Parathyroid adenoma (tissue), 2 donors: Measurements from ENCODE around the gene PPP5C.

Experiments
- H2AFZ ChIP-seq: fragments of 300-600 bp; sonication (generic); one replicate; pipeline ENCODE4 v1.7.0; 2017; ENCODE audit warnings: antibody characterized with exemption, mild to moderate bottlenecking
- H3K27ac ChIP-seq: fragments of 300-600 bp; sonication (generic); one replicate; pipeline ENCODE4 v1.7.0; 2017
- H3K27me3 ChIP-seq: fragments of 300-600 bp; sonication (generic); one replicate; pipeline ENCODE4 v1.7.0; 2017; ENCODE audit warnings: low read length; ENCODE audit not compliant: control insufficient read depth, insufficient read depth
- H3K36me3 ChIP-seq: fragments of 300-600 bp; sonication (generic); one replicate; pipeline ENCODE4 v1.7.0; 2017; ENCODE audit warnings: low read length; ENCODE audit not compliant: control insufficient read depth, insufficient read depth
- H3K4me1 ChIP-seq: fragments of 300-600 bp; sonication (generic); one replicate; pipeline ENCODE4 v1.7.0; 2017; ENCODE audit warnings: control low read depth
- H3K4me2 ChIP-seq: fragments of 300-600 bp; sonication (generic); one replicate; pipeline ENCODE4 v1.7.0; 2017; ENCODE audit warnings: low read length
- H3K4me3 ChIP-seq: fragments of 300-600 bp; sonication (generic); one replicate; pipeline ENCODE4 v1.7.0; 2017; ENCODE audit warnings: low read depth, low read length
- H3K79me2 ChIP-seq: fragments of 300-600 bp; sonication (generic); one replicate; pipeline ENCODE4 v1.7.0; 2017; ENCODE audit warnings: control low read depth
- H3K9ac ChIP-seq: fragments of 300-600 bp; sonication (generic); one replicate; pipeline ENCODE4 v1.7.0; 2017; ENCODE audit warnings: mild to moderate bottlenecking
- H3K9me3 ChIP-seq: fragments of 300-600 bp; sonication (generic); one replicate; pipeline ENCODE4 v1.7.0; 2017; ENCODE audit warnings: low read length; ENCODE audit not compliant: control insufficient read depth
- TF ChIP-seq, protein P1 (sequence below): fragments of 300-600 bp; sonication (generic); IDR thresholded peaks from one replicate; pipeline ENCODE4 v1.7.0; 2017; ENCODE audit warnings: antibody characterized with exemption, mild to moderate bottlenecking
- donor health status: primary hyperparathyroidism.

Gene PPP5C

GRCh38 chr19:46299695-46300094 is 47.2 kb upstream of the PPP5C start:
- H3K79me2 ChIP-seq = no peaks in the 10 kb centered on the region
- no peak overlapping the region for H3K4me3 ChIP-seq
- H3K9ac ChIP-seq = no peak overlapping the region
- TF ChIP-seq, protein P1, sequence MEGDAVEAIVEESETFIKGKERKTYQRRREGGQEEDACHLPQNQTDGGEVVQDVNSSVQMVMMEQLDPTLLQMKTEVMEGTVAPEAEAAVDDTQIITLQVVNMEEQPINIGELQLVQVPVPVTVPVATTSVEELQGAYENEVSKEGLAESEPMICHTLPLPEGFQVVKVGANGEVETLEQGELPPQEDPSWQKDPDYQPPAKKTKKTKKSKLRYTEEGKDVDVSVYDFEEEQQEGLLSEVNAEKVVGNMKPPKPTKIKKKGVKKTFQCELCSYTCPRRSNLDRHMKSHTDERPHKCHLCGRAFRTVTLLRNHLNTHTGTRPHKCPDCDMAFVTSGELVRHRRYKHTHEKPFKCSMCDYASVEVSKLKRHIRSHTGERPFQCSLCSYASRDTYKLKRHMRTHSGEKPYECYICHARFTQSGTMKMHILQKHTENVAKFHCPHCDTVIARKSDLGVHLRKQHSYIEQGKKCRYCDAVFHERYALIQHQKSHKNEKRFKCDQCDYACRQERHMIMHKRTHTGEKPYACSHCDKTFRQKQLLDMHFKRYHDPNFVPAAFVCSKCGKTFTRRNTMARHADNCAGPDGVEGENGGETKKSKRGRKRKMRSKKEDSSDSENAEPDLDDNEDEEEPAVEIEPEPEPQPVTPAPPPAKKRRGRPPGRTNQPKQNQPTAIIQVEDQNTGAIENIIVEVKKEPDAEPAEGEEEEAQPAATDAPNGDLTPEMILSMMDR = no peak
- H3K27me3 ChIP-seq = no peaks in the 10 kb centered on the region
- H3K36me3 ChIP-seq = no peaks in the 10 kb centered on the region
- H3K4me1 ChIP-seq = peaks cover 15% of the 10 kb centered on the region
- no peaks in the 10 kb centered on the region for H3K9me3 ChIP-seq
- H3K4me2 ChIP-seq = no peak overlapping the region
- H3K27ac ChIP-seq = peak overlapping the region; percentile 42
- no peak overlapping the region for H2AFZ ChIP-seq

DNA sequence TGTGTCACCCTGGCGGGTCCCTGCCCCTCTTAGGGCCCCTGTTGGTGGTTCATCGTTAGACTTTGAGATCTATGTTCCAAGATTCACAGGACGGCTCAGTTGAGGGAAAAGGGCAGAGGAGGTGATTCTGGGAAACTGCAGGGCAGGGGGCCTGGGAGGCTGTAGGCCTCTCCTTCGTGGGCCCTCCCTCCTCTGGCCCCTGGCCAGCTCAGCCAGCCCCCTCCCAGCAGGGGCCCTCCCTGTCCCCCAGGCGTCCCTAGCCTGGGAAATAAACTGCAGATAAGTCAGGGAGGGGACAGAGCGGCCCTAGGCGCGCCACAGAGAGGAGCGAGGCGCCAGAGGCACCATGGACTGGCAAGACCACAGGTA is 43.6 kb upstream of the PPP5C start:
- H3K27me3 ChIP-seq = no peaks in the 10 kb centered on the region
- TF ChIP-seq, protein P1 = no peak
- peak overlapping the region; percentile 79 for H2AFZ ChIP-seq
- no peaks in the 10 kb centered on the region for H3K79me2 ChIP-seq
- H3K4me2 ChIP-seq = peak overlapping the region; percentile 41
- H3K4me3 ChIP-seq = peak overlapping the region; percentile 19
- H3K9me3 ChIP-seq = no peaks in the 10 kb centered on the region
- H3K36me3 ChIP-seq = no peaks in the 10 kb centered on the region
- H3K27ac ChIP-seq = no peak overlapping the region
- no peak overlapping the region for H3K9ac ChIP-seq
- peaks cover 14% of the 10 kb centered on the region for H3K4me1 ChIP-seq

DNA sequence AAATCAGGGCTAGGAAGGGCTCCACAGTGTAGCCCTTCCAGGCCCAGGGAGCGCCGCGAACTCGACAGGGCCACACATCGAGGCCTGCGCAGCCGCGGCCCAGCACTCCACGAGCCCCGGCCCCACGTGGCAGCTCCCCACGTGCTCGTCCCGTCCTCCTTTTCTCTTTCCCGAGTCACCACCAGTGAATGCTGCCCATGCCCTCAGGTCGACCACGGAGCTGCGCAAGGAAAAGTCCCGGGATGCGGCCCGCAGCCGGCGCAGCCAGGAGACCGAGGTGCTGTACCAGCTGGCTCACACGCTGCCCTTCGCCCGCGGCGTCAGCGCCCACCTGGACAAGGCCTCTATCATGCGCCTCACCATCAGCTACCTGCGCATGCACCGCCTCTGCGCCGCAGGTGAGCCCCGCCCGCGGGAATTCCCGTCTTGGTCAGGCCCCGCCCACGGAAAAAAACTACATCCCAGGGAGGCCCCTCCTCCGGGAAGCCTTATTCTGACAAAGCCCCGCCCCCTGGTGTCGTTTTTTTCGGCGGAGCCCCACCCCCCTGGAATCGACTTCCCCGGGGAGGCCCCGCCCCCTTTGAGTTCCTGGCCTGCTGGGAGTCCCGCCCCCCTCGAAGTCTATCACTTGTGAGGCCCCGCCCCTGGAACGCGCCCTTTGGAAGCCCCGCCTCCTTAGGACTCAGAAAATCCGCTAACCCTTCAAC is 43.0 kb upstream of the PPP5C start:
- Histone ChIP-seq H3K9ac (no peak overlapping the region), H3K9me3 (no peaks in the 10 kb centered on the region), H3K4me1 (peaks cover 9% of the 10 kb centered on the region), H3K27ac (no peak overlapping the region), H3K36me3 (no peaks in the 10 kb centered on the region), H3K79me2 (no peaks in the 10 kb centered on the region), H3K4me3 (peak overlapping the region; percentile 19), H3K4me2 (peak overlapping the region; percentile 41), H2AFZ (peak overlapping the region; percentile 79), H3K27me3 (no peaks in the 10 kb centered on the region)
- TF ChIP-seq, protein P1 = no peak

DNA sequence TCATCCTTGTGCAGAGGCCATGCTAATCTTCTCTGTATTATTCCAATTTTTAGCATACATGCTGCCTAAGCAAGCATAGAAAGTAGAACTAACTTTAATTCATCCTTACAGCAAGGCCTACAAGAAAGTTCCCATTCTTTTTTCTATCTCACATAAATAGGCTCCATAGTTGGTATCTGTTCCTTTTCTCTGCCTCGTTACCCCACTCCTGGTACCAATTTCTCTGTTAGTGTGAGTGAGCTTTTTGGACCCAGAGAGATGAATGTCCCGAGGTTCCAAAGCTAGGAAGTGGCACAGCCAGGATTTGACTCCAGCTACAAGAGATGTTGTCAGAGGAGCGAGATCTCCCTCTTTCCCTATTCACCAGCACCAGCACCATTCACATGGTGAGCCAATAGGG is 40.4 kb upstream of the PPP5C start:
- Histone ChIP-seq H3K27me3 (no peaks in the 10 kb centered on the region), H3K79me2 (no peaks in the 10 kb centered on the region), H2AFZ (no peak overlapping the region), H3K9me3 (no peaks in the 10 kb centered on the region), H3K27ac (no peak overlapping the region), H3K4me1 (no peaks in the 10 kb centered on the region), H3K4me3 (no peak overlapping the region), H3K9ac (no peak overlapping the region), H3K36me3 (no peaks in the 10 kb centered on the region), H3K4me2 (no peak overlapping the region)
- TF ChIP-seq, protein P1 = no peak

DNA sequence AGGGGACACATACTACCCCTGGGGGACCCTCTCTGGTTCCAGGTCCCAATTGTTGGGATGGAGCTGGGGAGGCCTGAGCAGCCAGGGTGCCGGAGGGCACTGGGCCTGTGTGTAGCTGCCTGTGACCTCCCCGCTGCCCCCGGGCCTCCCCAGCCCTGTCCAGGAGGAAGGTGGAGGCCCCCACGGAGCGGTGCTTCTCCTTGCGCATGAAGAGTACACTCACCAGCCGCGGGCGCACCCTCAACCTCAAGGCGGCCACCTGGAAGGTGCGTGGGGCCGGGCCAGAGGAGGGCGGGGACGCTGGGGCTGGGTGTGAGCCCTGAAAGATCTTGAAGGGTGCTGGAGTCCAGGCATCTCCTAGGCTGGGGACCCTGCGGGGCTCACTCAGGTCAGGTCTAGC is 38.4 kb upstream of the PPP5C start:
- Histone ChIP-seq H3K4me3 (no peak overlapping the region), H2AFZ (no peak overlapping the region), H3K4me2 (no peak overlapping the region), H3K27me3 (no peaks in the 10 kb centered on the region), H3K36me3 (no peaks in the 10 kb centered on the region), H3K9me3 (no peaks in the 10 kb centered on the region), H3K79me2 (no peaks in the 10 kb centered on the region), H3K27ac (no peak overlapping the region), H3K4me1 (no peaks in the 10 kb centered on the region), H3K9ac (no peak overlapping the region)
- TF ChIP-seq, protein P1 = no peak
